HEK293 (cell line): ENCODE results near the gene NLGN4Y.

Experiments used
- CTCF ChIA-PET: fragments of 350-600 bp; formaldehyde crosslinking; extraction: SDS; loops from one replicate; lab custom pipeline; 2021; ENCODE audit warnings: antibody characterized with exemption; lab: Yijun Ruan, JAX
- POLR2A ChIA-PET: fragments of 300-600 bp; formaldehyde crosslinking; extraction: SDS; loops from one replicate; lab custom pipeline; 2020; ENCODE audit warnings: antibody characterized with exemption, inconsistent platforms; lab: Yijun Ruan, JAX
- H3K27ac ChIP-seq: fragments of 200-500 bp; sonication (Bioruptor generic); 2 replicates; pipeline ENCODE4 v1.5.1; 2014; ENCODE audit warnings: low read depth, low read length, control low read depth, inconsistent platforms; ENCODE audit errors: extremely low read depth
- H3K36me3 ChIP-seq, 2 experiments: fragments of 200-500 bp in 1 of 2; sonication (Bioruptor generic) in 1 of 2; 1 replicate in 1 of 2; 2 replicates in 1 of 2; pipeline ENCODE4 v1.5.1; 2014 to 2017; ENCODE audit warnings: inconsistent platforms in 2 of 2, low read length in 2 of 2; ENCODE audit not compliant: control insufficient read depth in 2 of 2, insufficient read depth in 1 of 2
- H3K4me1 ChIP-seq: fragments of 200-500 bp; sonication (Bioruptor generic); 2 replicates; pipeline ENCODE4 v1.5.1; 2014; ENCODE audit warnings: mild to moderate bottlenecking, low read length, inconsistent platforms; ENCODE audit not compliant: control insufficient read depth, insufficient read depth
- H3K4me3 ChIP-seq: 2 replicates; pipeline ENCODE4 v1.5.1; 2011; ENCODE audit warnings: low read depth, mild to moderate bottlenecking, control low read depth, low read length, moderate library complexity
- H3K9me3 ChIP-seq: fragments of 200-500 bp; sonication (Bioruptor generic); 2 replicates; pipeline ENCODE4 v1.5.1; 2014; ENCODE audit warnings: low read depth, low read length, inconsistent platforms; ENCODE audit not compliant: control insufficient read depth, insufficient read depth
- FEZF1 ChIP-seq: fragments of 450-650 bp; formaldehyde crosslinking; IDR thresholded peaks from 2 replicates; pipeline ENCODE4 v1.5.1; 2016; ENCODE audit warnings: missing biosample characterization, missing genetic modification characterization
- MEIS1 ChIP-seq: sonication (generic); formaldehyde crosslinking; IDR thresholded peaks from 2 replicates; pipeline ENCODE4 v1.8.1; 2022; ENCODE audit warnings: missing genetic modification reagents, mild to moderate bottlenecking, borderline replicate concordance
- PATZ1 ChIP-seq: fragments of 450-650 bp; formaldehyde crosslinking; IDR thresholded peaks from 2 replicates; pipeline ENCODE4 v1.5.1; 2016; ENCODE audit warnings: missing biosample characterization, missing genetic modification characterization
- TCF7L2 ChIP-seq: IDR thresholded peaks from 2 replicates; pipeline ENCODE4 v1.6.1; 2011; ENCODE audit warnings: low read depth, mild to moderate bottlenecking, inconsistent platforms, low read length, moderate library complexity, borderline replicate concordance
- ZBTB17 ChIP-seq: fragments of 450-650 bp; formaldehyde crosslinking; IDR thresholded peaks from 2 replicates; pipeline ENCODE4 v1.5.1; 2016; ENCODE audit warnings: missing biosample characterization, missing genetic modification characterization
- ZBTB21 ChIP-seq: fragments of 450-650 bp; formaldehyde crosslinking; IDR thresholded peaks from 2 replicates; pipeline ENCODE4 v1.5.1; 2017; ENCODE audit warnings: missing biosample characterization, missing genetic modification characterization
- ZBTB48 ChIP-seq: fragments of 450-650 bp; formaldehyde crosslinking; IDR thresholded peaks from 2 replicates; pipeline ENCODE4 v1.5.1; 2016; ENCODE audit warnings: missing biosample characterization, missing genetic modification characterization
- ZFP3 ChIP-seq: fragments of 450-650 bp; formaldehyde crosslinking; IDR thresholded peaks from 2 replicates; pipeline ENCODE4 v1.5.1; 2016; ENCODE audit warnings: low read depth, missing biosample characterization, missing genetic modification characterization
- ZFP69B ChIP-seq: fragments of 450-650 bp; formaldehyde crosslinking; IDR thresholded peaks from 2 replicates; pipeline ENCODE4 v1.5.1; 2016; ENCODE audit warnings: missing biosample characterization, missing genetic modification characterization
- ZNF132 ChIP-seq: fragments of 450-650 bp; formaldehyde crosslinking; IDR thresholded peaks from 2 replicates; pipeline ENCODE4 v1.5.1; 2017; ENCODE audit warnings: missing biosample characterization, missing genetic modification characterization, borderline replicate concordance
- ZNF133 ChIP-seq: fragments of 450-650 bp; formaldehyde crosslinking; IDR thresholded peaks from 2 replicates; pipeline ENCODE4 v1.5.1; 2016; ENCODE audit warnings: missing biosample characterization, missing genetic modification characterization
- ZNF174 ChIP-seq: fragments of 450-650 bp; formaldehyde crosslinking; IDR thresholded peaks from 2 replicates; pipeline ENCODE4 v1.5.0; 2017; ENCODE audit warnings: missing biosample characterization, mild to moderate bottlenecking, missing genetic modification characterization
- ZNF175 ChIP-seq: fragments of 450-650 bp; formaldehyde crosslinking; IDR thresholded peaks from 2 replicates; pipeline ENCODE4 v1.5.1; 2016; ENCODE audit warnings: missing biosample characterization, missing genetic modification characterization
- ZNF19 ChIP-seq: fragments of 450-650 bp; formaldehyde crosslinking; IDR thresholded peaks from 2 replicates; pipeline ENCODE4; 2016; ENCODE audit warnings: missing biosample characterization, missing genetic modification characterization, low read depth
- ZNF239 ChIP-seq: fragments of 450-650 bp; formaldehyde crosslinking; IDR thresholded peaks from 2 replicates; pipeline ENCODE4 v1.5.1; 2016; ENCODE audit warnings: missing biosample characterization, missing genetic modification characterization
- ZNF248 ChIP-seq: fragments of 450-650 bp; formaldehyde crosslinking; IDR thresholded peaks from 2 replicates; pipeline ENCODE4 v1.5.1; 2017; ENCODE audit warnings: missing biosample characterization, missing genetic modification characterization
- ZNF292 ChIP-seq: fragments of 450-650 bp; formaldehyde crosslinking; IDR thresholded peaks from 2 replicates; pipeline ENCODE4 v1.5.1; 2016; ENCODE audit warnings: low read depth, missing biosample characterization, missing genetic modification characterization, borderline replicate concordance
- ZNF324 ChIP-seq: fragments of 450-650 bp; formaldehyde crosslinking; IDR thresholded peaks from 2 replicates; pipeline ENCODE4 v1.5.1; 2016; ENCODE audit warnings: missing biosample characterization, missing genetic modification characterization
- ZNF473 ChIP-seq: fragments of 450-650 bp; formaldehyde crosslinking; IDR thresholded peaks from 2 replicates; pipeline ENCODE4 v1.5.1; 2017; ENCODE audit warnings: missing biosample characterization, missing genetic modification characterization
- ZNF48 ChIP-seq: fragments of 450-650 bp; formaldehyde crosslinking; IDR thresholded peaks from 2 replicates; pipeline ENCODE4 v1.5.1; 2016; ENCODE audit warnings: missing biosample characterization, missing genetic modification characterization
- ZNF501 ChIP-seq: fragments of 450-650 bp; formaldehyde crosslinking; IDR thresholded peaks from 2 replicates; pipeline ENCODE4 v1.5.1; 2016; ENCODE audit warnings: missing biosample characterization, missing genetic modification characterization
- ZNF544 ChIP-seq: fragments of 450-650 bp; formaldehyde crosslinking; IDR thresholded peaks from 2 replicates; pipeline ENCODE4 v1.5.0; 2017; ENCODE audit warnings: missing biosample characterization, missing genetic modification characterization
- ZNF571 ChIP-seq: fragments of 450-650 bp; formaldehyde crosslinking; IDR thresholded peaks from 2 replicates; pipeline ENCODE4 v1.5.0; 2017; ENCODE audit warnings: missing biosample characterization, missing genetic modification characterization
- ZNF585B ChIP-seq: fragments of 450-650 bp; formaldehyde crosslinking; IDR thresholded peaks from 2 replicates; pipeline ENCODE4 v1.5.1; 2016; ENCODE audit warnings: missing biosample characterization, missing genetic modification characterization
- ZNF596 ChIP-seq: fragments of 450-650 bp; IDR thresholded peaks from 2 replicates; pipeline ENCODE4 v1.5.0; 2018; ENCODE audit warnings: missing biosample characterization, mild to moderate bottlenecking, missing genetic modification characterization, moderate library complexity
- ZNF610 ChIP-seq: fragments of 450-650 bp; formaldehyde crosslinking; IDR thresholded peaks from 2 replicates; pipeline ENCODE4 v1.5.1; 2016; ENCODE audit warnings: missing biosample characterization, missing genetic modification characterization, borderline replicate concordance
- ZNF654 ChIP-seq: fragments of 450-650 bp; formaldehyde crosslinking; IDR thresholded peaks from 2 replicates; pipeline ENCODE4 v1.5.1; 2016; ENCODE audit warnings: low read depth, missing biosample characterization, missing genetic modification characterization
- ZNF776 ChIP-seq: fragments of 450-650 bp; formaldehyde crosslinking; IDR thresholded peaks from 2 replicates; pipeline ENCODE4 v1.5.0; 2017; ENCODE audit warnings: missing biosample characterization, missing genetic modification characterization, borderline replicate concordance
- ZNF785 ChIP-seq: fragments of 450-650 bp; formaldehyde crosslinking; IDR thresholded peaks from 2 replicates; pipeline ENCODE4 v1.5.1; 2016; ENCODE audit warnings: missing biosample characterization, missing genetic modification characterization
- ZSCAN23 ChIP-seq: fragments of 450-650 bp; formaldehyde crosslinking; IDR thresholded peaks from 2 replicates; pipeline ENCODE4 v1.5.1; 2016; ENCODE audit warnings: missing biosample characterization, missing genetic modification characterization

The NLGN4Y gene

GRCh38 chrY:14828531-14828930 is 304.2 kb downstream of the NLGN4Y start:
- POLR2A ChIA-PET = no interaction called here
- TF ChIP-seq ZNF585B (tag by site-specific recombination) (no peak), ZSCAN23 (tag by site-specific recombination) (no peak), ZNF239 (tag by site-specific recombination) (no peak), TCF7L2 (no peak), ZNF501 (no peak), ZNF785 (tag by site-specific recombination) (no peak), ZNF48 (tag by site-specific recombination) (no peak), PATZ1 (tag by site-specific recombination) (no peak), ZNF248 (tag by site-specific recombination) (no peak), ZFP69B (tag by site-specific recombination) (no peak), ZNF324 (tag by site-specific recombination) (no peak), ZFP3 (tag by site-specific recombination) (no peak), ZBTB21 (tag by site-specific recombination) (no peak), ZNF133 (tag by site-specific recombination) (no peak), ZNF571 (tag by site-specific recombination) (no peak), ZBTB17 (tag by site-specific recombination) (no peak), ZNF473 (tag by site-specific recombination) (no peak), ZNF654 (no peak), ZNF544 (no peak), ZNF19 (tag by site-specific recombination) (no peak)

GRCh38 chrY:14829366-14829885 is 305.1 kb downstream of the NLGN4Y start:
- POLR2A ChIA-PET = no interaction called here

More at GRCh38 chrY:14828531-14828930, 304.2 kb downstream of the NLGN4Y start:
- H3K27ac ChIP-seq = no peak overlapping the region
- CTCF ChIA-PET = no interaction called here
- no peaks in the 10 kb centered on the region for H3K9me3 ChIP-seq
- H3K4me1 ChIP-seq = no peaks in the 10 kb centered on the region
- H3K36me3 ChIP-seq = no peaks in the 10 kb centered on the region
- no peak overlapping the region for H3K4me3 ChIP-seq

More at GRCh38 chrY:14829366-14829885, 305.1 kb downstream of the NLGN4Y start:
- CTCF ChIA-PET = no interaction called here
- Histone ChIP-seq H3K36me3 (no peaks in the 10 kb centered on the region), H3K27ac (no peak overlapping the region)
- no peak for TF ChIP-seq ZNF292 (tag by site-specific recombination)
- TF ChIP-seq ZNF596 (tag by site-specific recombination) = no peak
- no peak for TF ChIP-seq MEIS1 (CRISPR knock-in tag)
- TF ChIP-seq ZNF610 (tag by site-specific recombination) = no peak
- TF ChIP-seq ZNF175 (tag by site-specific recombination) = no peak
- no peak for TF ChIP-seq ZNF174 (tag by site-specific recombination)
- no peak for TF ChIP-seq ZNF654
- no peak for TF ChIP-seq ZBTB48 (tag by site-specific recombination)
- no peak for TF ChIP-seq ZNF776
- no peak for TF ChIP-seq ZNF132 (tag by site-specific recombination)
- TF ChIP-seq FEZF1 (tag by site-specific recombination) = no peak
- TF ChIP-seq, all 188 proteins: peak for 0
- Histone ChIP-seq H3K4me3 (no peak overlapping the region), H3K9me3 (no peaks in the 10 kb centered on the region), H3K4me1 (no peaks in the 10 kb centered on the region)
